HepG2 (cell line): ENCODE results near the gene ARFGEF3. TPM values are rescaled to one million over a fixed set of nuclear protein-coding genes. Genes with fewer than 3 reads are reported as not detected.

Experiments
- ARNTL ChIP-seq: sonication (generic); formaldehyde crosslinking; IDR thresholded peaks from 2 replicates; pipeline ENCODE4 v1.4.0; 2020; ENCODE audit warnings: mild to moderate bottlenecking, missing genetic modification reagents
- ATM ChIP-seq: fragments of 450-650 bp; IDR thresholded peaks from 2 replicates; pipeline ENCODE4 v1.7.1; 2017; ENCODE audit warnings: mild to moderate bottlenecking, borderline replicate concordance
- ELF3 ChIP-seq: IDR thresholded peaks from 2 replicates; pipeline ENCODE4 v1.6.1; 2016; ENCODE audit warnings: missing genetic modification reagents, missing compliant biosample characterization
- HNRNPH1 ChIP-seq: fragments of 200-400 bp; formaldehyde crosslinking; optimal IDR thresholded peaks from 2 replicates; pipeline ENCODE3; 2017; ENCODE audit warnings: mild to moderate bottlenecking, low read depth, low read length
- ISL2 ChIP-seq: sonication (generic); formaldehyde crosslinking; IDR thresholded peaks from 2 replicates; pipeline ENCODE4 v1.5.0; 2020; ENCODE audit warnings: missing genetic modification reagents
- MAFF ChIP-seq: IDR thresholded peaks from 2 replicates; pipeline ENCODE4 v1.6.1; 2011; ENCODE audit warnings: low read depth, low read length, improper control_type of control experiment
- NFKB2 ChIP-seq: sonication (generic); formaldehyde crosslinking; IDR thresholded peaks from 2 replicates; pipeline ENCODE4 v1.4.0; 2020; ENCODE audit warnings: missing genetic modification reagents, borderline replicate concordance
- PITX1 ChIP-seq: sonication (generic); formaldehyde crosslinking; IDR thresholded peaks from 2 replicates; pipeline ENCODE4 v1.5.1; 2020; ENCODE audit warnings: mild to moderate bottlenecking, missing genetic modification reagents
- RBM22 ChIP-seq: fragments of 200-400 bp; formaldehyde crosslinking; optimal IDR thresholded peaks from 2 replicates; pipeline ENCODE3; 2017; ENCODE audit warnings: mild to moderate bottlenecking, low read length, moderate library complexity
- RXRA ChIP-seq: sonication (generic); formaldehyde crosslinking; IDR thresholded peaks from 2 replicates; pipeline ENCODE4 v1.5.1; 2020; ENCODE audit warnings: missing genetic modification reagents
- SAP130 ChIP-seq: IDR thresholded peaks from 2 replicates; pipeline ENCODE4 v1.6.1; 2016; ENCODE audit warnings: low read depth
- SRSF1 ChIP-seq: fragments of 200-400 bp; formaldehyde crosslinking; optimal IDR thresholded peaks from 2 replicates; pipeline ENCODE3; 2017; ENCODE audit warnings: mild to moderate bottlenecking, low read depth, low read length, moderate library complexity
- ZNF20 ChIP-seq: sonication (generic); formaldehyde crosslinking; IDR thresholded peaks from 2 replicates; pipeline ENCODE4 v1.4.0; 2020; ENCODE audit warnings: mild to moderate bottlenecking, moderate library complexity, missing genetic modification reagents
- ZNF441 ChIP-seq: sonication (generic); formaldehyde crosslinking; IDR thresholded peaks from 2 replicates; pipeline ENCODE4 v1.7.0; 2021; ENCODE audit warnings: missing genetic modification reagents, borderline replicate concordance
- ZNF598 ChIP-seq: sonication (generic); formaldehyde crosslinking; IDR thresholded peaks from 2 replicates; pipeline ENCODE4 v1.5.1; 2020; ENCODE audit warnings: mild to moderate bottlenecking, missing genetic modification reagents, borderline replicate concordance
- ZNF652 ChIP-seq: IDR thresholded peaks from 2 replicates; pipeline ENCODE4 v1.6.1; 2016; ENCODE audit warnings: low read depth, borderline replicate concordance
- ZNF709 ChIP-seq: sonication (generic); formaldehyde crosslinking; IDR thresholded peaks from 2 replicates; pipeline ENCODE4 v1.5.0; 2020; ENCODE audit warnings: mild to moderate bottlenecking, missing genetic modification reagents
- ZNF816 ChIP-seq: sonication (generic); formaldehyde crosslinking; IDR thresholded peaks from 2 replicates; pipeline ENCODE4 v1.8.0; 2022; ENCODE audit warnings: missing genetic modification reagents, mild to moderate bottlenecking, borderline replicate concordance
- ZNF841 ChIP-seq: sonication (generic); formaldehyde crosslinking; IDR thresholded peaks from 2 replicates; pipeline ENCODE4 v1.8.1; 2023; ENCODE audit warnings: missing genetic modification reagents, borderline replicate concordance
- polyA plus RNA-seq, 8 experiments: library from polyadenylated mRNA; depleted of rRNA in 3 of 8; stranded (reverse) in 7 of 8; unstranded in 1 of 8; fragments of >200 nt; fragmentation: Illumina TruSeq in 4 of 8; extraction: Trizol in 4 of 8; gene quantifications; 2 replicates each; pipeline versions ENCODE4 v1.2.1 to v1.2.3, GENCODE V29; 2011 to 2016; ENCODE audit warnings: low read depth in 4 of 8, missing spikeins in 1 of 8, mixed read lengths in 1 of 8; ENCODE audit not compliant: insufficient read depth in 1 of 8
- total RNA-seq, 5 experiments: library from RNA; depleted of rRNA; stranded (reverse); fragments of >200 nt; fragmentation: Illumina TruSeq; extraction: Trizol; gene quantifications; 2 replicates each; pipeline ENCODE4 v1.2.3, GENCODE V29; 2016; ENCODE audit warnings: low read depth in 1 of 5
- TF ChIP-seq, protein P1 (sequence below): sonication (generic); formaldehyde crosslinking; IDR thresholded peaks from 2 replicates; pipeline ENCODE4 v1.4.0; 2020; ENCODE audit warnings: missing genetic modification reagents
- TF ChIP-seq, protein P2 (sequence below): sonication (generic); formaldehyde crosslinking; IDR thresholded peaks from 2 replicates; pipeline ENCODE4 v1.5.0; 2020; ENCODE audit warnings: mild to moderate bottlenecking, missing genetic modification reagents, borderline replicate concordance
- TF ChIP-seq, protein P3 (sequence below): IDR thresholded peaks from 2 replicates; pipeline ENCODE4 v1.6.1; 2016
- TF ChIP-seq, protein P4 (sequence below): sonication (generic); formaldehyde crosslinking; IDR thresholded peaks from 2 replicates; pipeline ENCODE4 v1.4.0; 2020; ENCODE audit warnings: missing genetic modification reagents

ARFGEF3 gene
- total and polyA plus RNA-seq, 2 of the 13 experiments (the other 11 are each of a cell fraction or from before 2014, with no cell fraction given), result 0.60 to 2.6 TPM

DNA sequence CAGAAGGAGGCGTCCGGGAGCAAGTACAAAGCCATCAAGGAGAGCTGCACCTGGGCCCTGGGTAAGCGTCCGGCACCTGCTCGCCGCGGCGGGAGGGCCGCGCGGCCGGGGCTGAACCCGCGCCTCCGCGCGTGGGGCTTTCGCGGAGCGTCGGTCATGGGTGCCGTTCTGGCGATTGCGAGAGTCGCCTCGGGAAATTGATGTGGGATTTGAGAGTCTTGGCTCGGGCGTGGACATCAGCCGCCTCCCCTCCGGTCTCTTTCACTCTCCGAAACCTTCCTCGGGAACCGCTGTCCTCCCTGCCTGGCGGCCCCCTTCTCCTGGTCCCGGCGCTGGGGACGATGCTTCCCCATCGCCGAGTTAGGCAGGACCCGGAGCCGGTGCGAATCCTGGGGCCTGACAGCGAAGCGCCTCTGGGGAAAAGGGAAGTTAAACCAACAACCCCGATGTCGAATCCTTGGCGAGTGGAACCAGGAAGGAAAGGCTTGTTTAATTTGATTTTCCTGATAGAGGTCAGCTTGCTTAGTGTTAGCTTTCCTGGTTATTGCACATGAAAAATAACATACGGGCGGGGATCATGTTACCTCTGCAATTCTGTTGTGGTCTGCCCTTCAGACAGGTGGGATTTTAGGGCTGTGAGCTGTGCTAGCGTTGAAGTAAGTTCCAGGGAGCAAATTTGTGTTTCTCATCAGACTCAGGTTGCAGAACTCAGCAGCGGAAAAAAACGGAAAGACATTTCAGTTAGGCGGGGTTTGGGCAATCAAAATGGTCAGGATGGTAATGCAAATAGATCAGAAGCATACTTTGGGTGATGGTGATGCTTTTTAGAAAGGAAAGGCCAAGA, 594 bp downstream of the ARFGEF3 start (continued):
- TF ChIP-seq, protein P1, sequence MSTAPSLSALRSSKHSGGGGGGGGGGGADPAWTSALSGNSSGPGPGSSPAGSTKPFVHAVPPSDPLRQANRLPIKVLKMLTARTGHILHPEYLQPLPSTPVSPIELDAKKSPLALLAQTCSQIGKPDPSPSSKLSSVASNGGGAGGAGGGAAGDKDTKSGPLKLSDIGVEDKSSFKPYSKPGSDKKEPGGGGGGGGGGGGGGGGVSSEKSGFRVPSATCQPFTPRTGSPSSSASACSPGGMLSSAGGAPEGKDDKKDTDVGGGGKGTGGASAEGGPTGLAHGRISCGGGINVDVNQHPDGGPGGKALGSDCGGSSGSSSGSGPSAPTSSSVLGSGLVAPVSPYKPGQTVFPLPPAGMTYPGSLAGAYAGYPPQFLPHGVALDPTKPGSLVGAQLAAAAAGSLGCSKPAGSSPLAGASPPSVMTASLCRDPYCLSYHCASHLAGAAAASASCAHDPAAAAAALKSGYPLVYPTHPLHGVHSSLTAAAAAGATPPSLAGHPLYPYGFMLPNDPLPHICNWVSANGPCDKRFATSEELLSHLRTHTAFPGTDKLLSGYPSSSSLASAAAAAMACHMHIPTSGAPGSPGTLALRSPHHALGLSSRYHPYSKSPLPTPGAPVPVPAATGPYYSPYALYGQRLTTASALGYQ, result peak; percentile 62; the same call in 1 of the 2 replicates
- TF ChIP-seq PITX1 (CRISPR knock-in tag) (0 out of 2 replicates have a peak, but pooled peaks have one; percentile 18), SAP130 (CRISPR knock-in tag) (peak; percentile 29), ZNF709 (CRISPR knock-in tag) (peak; percentile 52; the same call in 1 of the 2 replicates), NFKB2 (peak; percentile 58; the same call in 1 of the 2 replicates), ISL2 (CRISPR knock-in tag) (peak; percentile 51; the same call in 1 of the 2 replicates), RXRA (CRISPR knock-in tag) (peak; percentile 29; the same call in 1 of the 2 replicates), ZNF652 (CRISPR knock-in tag) (no peak), ZNF816 (CRISPR knock-in tag) (no peak), ZNF20 (CRISPR knock-in tag) (no peak), SRSF1 (no peak), RBM22 (no peak), ATM (no peak), ZNF841 (CRISPR knock-in tag) (no peak), ELF3 (CRISPR knock-in tag) (no peak; the same call in 1 of the 2 replicates), HNRNPH1 (no peak), ARNTL (CRISPR knock-in tag) (no peak; the same call in 1 of the 2 replicates), ZNF598 (CRISPR knock-in tag) (no peak), MAFF (no peak), ZNF441 (CRISPR knock-in tag) (no peak)
- TF ChIP-seq, protein P2, sequence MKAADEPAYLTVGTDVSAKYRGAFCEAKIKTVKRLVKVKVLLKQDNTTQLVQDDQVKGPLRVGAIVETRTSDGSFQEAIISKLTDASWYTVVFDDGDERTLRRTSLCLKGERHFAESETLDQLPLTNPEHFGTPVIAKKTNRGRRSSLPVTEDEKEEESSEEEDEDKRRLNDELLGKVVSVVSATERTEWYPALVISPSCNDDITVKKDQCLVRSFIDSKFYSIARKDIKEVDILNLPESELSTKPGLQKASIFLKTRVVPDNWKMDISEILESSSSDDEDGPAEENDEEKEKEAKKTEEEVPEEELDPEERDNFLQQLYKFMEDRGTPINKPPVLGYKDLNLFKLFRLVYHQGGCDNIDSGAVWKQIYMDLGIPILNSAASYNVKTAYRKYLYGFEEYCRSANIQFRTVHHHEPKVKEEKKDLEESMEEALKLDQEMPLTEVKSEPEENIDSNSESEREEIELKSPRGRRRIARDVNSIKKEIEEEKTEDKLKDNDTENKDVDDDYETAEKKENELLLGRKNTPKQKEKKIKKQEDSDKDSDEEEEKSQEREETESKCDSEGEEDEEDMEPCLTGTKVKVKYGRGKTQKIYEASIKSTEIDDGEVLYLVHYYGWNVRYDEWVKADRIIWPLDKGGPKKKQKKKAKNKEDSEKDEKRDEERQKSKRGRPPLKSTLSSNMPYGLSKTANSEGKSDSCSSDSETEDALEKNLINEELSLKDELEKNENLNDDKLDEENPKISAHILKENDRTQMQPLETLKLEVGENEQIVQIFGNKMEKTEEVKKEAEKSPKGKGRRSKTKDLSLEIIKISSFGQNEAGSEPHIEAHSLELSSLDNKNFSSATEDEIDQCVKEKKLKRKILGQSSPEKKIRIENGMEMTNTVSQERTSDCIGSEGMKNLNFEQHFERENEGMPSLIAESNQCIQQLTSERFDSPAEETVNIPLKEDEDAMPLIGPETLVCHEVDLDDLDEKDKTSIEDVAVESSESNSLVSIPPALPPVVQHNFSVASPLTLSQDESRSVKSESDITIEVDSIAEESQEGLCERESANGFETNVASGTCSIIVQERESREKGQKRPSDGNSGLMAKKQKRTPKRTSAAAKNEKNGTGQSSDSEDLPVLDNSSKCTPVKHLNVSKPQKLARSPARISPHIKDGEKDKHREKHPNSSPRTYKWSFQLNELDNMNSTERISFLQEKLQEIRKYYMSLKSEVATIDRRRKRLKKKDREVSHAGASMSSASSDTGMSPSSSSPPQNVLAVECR (CRISPR knock-in tag), result peak; percentile 32; the same call in 1 of the 2 replicates
- TF ChIP-seq, protein P3, sequence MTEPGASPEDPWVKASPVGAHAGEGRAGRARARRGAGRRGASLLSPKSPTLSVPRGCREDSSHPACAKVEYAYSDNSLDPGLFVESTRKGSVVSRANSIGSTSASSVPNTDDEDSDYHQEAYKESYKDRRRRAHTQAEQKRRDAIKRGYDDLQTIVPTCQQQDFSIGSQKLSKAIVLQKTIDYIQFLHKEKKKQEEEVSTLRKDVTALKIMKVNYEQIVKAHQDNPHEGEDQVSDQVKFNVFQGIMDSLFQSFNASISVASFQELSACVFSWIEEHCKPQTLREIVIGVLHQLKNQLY (CRISPR knock-in tag), result no peak
- TF ChIP-seq, protein P4, sequence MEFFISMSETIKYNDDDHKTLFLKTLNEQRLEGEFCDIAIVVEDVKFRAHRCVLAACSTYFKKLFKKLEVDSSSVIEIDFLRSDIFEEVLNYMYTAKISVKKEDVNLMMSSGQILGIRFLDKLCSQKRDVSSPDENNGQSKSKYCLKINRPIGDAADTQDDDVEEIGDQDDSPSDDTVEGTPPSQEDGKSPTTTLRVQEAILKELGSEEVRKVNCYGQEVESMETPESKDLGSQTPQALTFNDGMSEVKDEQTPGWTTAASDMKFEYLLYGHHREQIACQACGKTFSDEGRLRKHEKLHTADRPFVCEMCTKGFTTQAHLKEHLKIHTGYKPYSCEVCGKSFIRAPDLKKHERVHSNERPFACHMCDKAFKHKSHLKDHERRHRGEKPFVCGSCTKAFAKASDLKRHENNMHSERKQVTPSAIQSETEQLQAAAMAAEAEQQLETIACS (CRISPR knock-in tag), result peak; percentile 38; the same call in 1 of the 2 replicates
